ENCODE data around the gene COL4A2. TPM values are rescaled to one million over a fixed set of nuclear protein-coding genes. Genes with fewer than 3 reads are reported as not detected.

COL4A2 gene
- polyA plus RNA-seq, 1 donor (not counting 4 experiments of a cell fraction or from before 2014, with no cell fraction given), result 30.7 TPM

GRCh38 chr13:110501188-110501587 is 194.1 kb downstream of the COL4A2 start:
- peaks cover 14 to 41% of the 10 kb centered on the region in 2 experiments for H3K36me3 ChIP-seq (ENCODE audit: control insufficient read depth in 2 of 2, extremely low read depth in 1 of 2, insufficient read depth in 2 of 2, low read length in 2 of 2)
- FAIRE-seq, result no peak
- no peaks in the 10 kb centered on the region for H4K20me1 ChIP-seq (ENCODE audit: control insufficient read depth, extremely low read depth, insufficient read depth, low read length)

DNA sequence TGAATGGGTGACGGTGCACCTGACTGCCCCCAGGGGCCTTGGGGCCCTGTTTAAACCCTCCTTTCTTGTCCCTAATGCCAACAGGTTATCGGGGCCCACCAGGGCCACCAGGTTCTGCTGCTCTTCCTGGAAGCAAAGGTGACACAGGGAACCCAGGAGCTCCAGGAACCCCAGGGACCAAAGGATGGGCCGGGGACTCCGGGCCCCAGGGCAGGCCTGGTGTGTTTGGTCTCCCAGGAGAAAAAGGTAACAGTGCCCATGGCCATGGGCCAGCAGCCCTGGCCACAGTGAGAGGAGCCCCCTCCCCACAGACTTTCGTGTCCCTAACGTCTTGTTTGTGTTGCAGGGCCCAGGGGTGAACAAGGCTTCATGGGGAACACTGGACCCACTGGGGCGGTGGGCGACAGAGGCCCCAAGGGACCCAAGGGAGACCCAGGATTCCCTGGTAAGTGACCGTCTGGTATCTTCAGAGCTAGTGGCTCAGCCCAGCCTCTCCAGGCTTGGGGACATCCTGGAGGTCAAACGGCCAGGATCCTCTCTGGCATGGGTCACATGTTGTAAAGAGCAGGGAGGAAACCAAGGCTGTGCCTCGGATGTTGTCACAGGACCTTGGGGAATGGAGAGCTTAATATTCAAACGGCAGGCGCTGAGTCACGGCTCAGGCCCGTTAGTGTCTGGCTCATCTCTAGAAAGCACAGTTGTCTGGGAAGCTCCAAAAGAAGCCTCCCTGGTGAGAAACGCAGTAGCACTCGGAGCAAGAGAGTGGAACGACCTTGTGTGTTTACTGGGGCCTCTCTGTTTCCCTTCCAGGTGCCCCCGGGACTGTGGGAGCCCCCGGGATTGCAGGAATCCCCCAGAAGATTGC is 196.2 kb downstream of the COL4A2 start:
- Histone ChIP-seq H2AFZ (ENCODE audit: control insufficient read depth, low read length) (no peak overlapping the region), H3K4me3 (ENCODE audit: control insufficient read depth in 2 of 3, extremely low read depth in 1 of 3, insufficient read depth in 2 of 3, low read depth in 1 of 3, low read length in 3 of 3) (no peak overlapping the region), H3K9me1 (ENCODE audit: control insufficient read depth, extremely low read depth, insufficient read depth, low read length) (no peaks in the 10 kb centered on the region), H3K79me2 (ENCODE audit: control insufficient read depth, insufficient read depth, low read length) (no peaks in the 10 kb centered on the region), H3K4me2 (ENCODE audit: control insufficient read depth, extremely low read depth, insufficient read depth, low read depth, low read length) (no peak overlapping the region), H3K4me1 (ENCODE audit: control insufficient read depth, extremely low read depth, insufficient read depth, low read length) (peaks cover 18% of the 10 kb centered on the region), H3K27ac (ENCODE audit: control insufficient read depth, insufficient read depth, low read length) (no peak overlapping the region), H3K36me3 (ENCODE audit: control insufficient read depth in 2 of 2, extremely low read depth in 1 of 2, insufficient read depth in 2 of 2, low read length in 2 of 2) (peaks cover 12 to 42% of the 10 kb centered on the region in 2 experiments), H4K20me1 (ENCODE audit: control insufficient read depth, extremely low read depth, insufficient read depth, low read length) (no peaks in the 10 kb centered on the region), H3K9me3 (ENCODE audit: control insufficient read depth, low read depth, low read length) (no peaks in the 10 kb centered on the region), H3K9ac (ENCODE audit: control insufficient read depth, extremely low read depth, insufficient read depth, low read length) (no peak overlapping the region), H3K27me3 (ENCODE audit: control insufficient read depth, extremely low read depth, insufficient read depth, low read length) (no peaks in the 10 kb centered on the region)
- dilution Hi-C loops (cut with MboI; ENCODE audit: extremely low pct_ligation_motif_present, low sequenced_read_pairs), result no loop called here
- DNase-seq (ENCODE audit: low read depth, low spot score) (no peak), FAIRE-seq (no peak)
- TF ChIP-seq EZH2 (IDR thresholded peaks at IDR 0.05; ENCODE audit: low read length), result no peak
- no peak for TF ChIP-seq CTCF (optimal IDR thresholded peaks at IDR 0.05 in 1 of 3, IDR thresholded peaks at IDR 0.05 in 1 of 3, conservative IDR thresholded peaks at IDR 0.05 in 1 of 3; ENCODE audit: extremely low read depth in 1 of 3, insufficient read depth in 2 of 3, low read length in 3 of 3)

More at GRCh38 chr13:110501188-110501587, 194.1 kb downstream of the COL4A2 start:
- dilution Hi-C loops (cut with MboI; ENCODE audit: extremely low pct_ligation_motif_present, low sequenced_read_pairs), result no loop called here
- DNase-seq (ENCODE audit: low read depth, low spot score), result no peak
- H3K79me2 ChIP-seq (ENCODE audit: control insufficient read depth, insufficient read depth, low read length), result no peaks in the 10 kb centered on the region
- no peaks in the 10 kb centered on the region for H3K9me3 ChIP-seq (ENCODE audit: control insufficient read depth, low read depth, low read length)
- no peak overlapping the region for H3K4me3 ChIP-seq (ENCODE audit: control insufficient read depth in 2 of 3, extremely low read depth in 1 of 3, insufficient read depth in 2 of 3, low read depth in 1 of 3, low read length in 3 of 3)
- no peak for TF ChIP-seq EZH2 (IDR thresholded peaks at IDR 0.05; ENCODE audit: low read length)
- TF ChIP-seq CTCF (optimal IDR thresholded peaks at IDR 0.05 in 1 of 3, IDR thresholded peaks at IDR 0.05 in 1 of 3, conservative IDR thresholded peaks at IDR 0.05 in 1 of 3; ENCODE audit: extremely low read depth in 1 of 3, insufficient read depth in 2 of 3, low read length in 3 of 3), result no peak
- peaks cover 8% of the 10 kb centered on the region for H3K4me1 ChIP-seq (ENCODE audit: control insufficient read depth, extremely low read depth, insufficient read depth, low read length)
- H3K9me1 ChIP-seq (ENCODE audit: control insufficient read depth, extremely low read depth, insufficient read depth, low read length), result no peaks in the 10 kb centered on the region
- H3K27ac ChIP-seq (ENCODE audit: control insufficient read depth, insufficient read depth, low read length), result no peak overlapping the region
- no peak overlapping the region for H2AFZ ChIP-seq (ENCODE audit: control insufficient read depth, low read length)
- no peak overlapping the region for H3K4me2 ChIP-seq (ENCODE audit: control insufficient read depth, extremely low read depth, insufficient read depth, low read depth, low read length)
- no peaks in the 10 kb centered on the region for H3K27me3 ChIP-seq (ENCODE audit: control insufficient read depth, extremely low read depth, insufficient read depth, low read length)
- H3K9ac ChIP-seq (ENCODE audit: control insufficient read depth, extremely low read depth, insufficient read depth, low read length), result no peak overlapping the region

All from keratinocyte (primary cell).